MG63 (cell line): Measurements from ENCODE around the gene EFNB2. TPM values are rescaled to one million over a fixed set of nuclear protein-coding genes. Genes with fewer than 3 reads are reported as not detected.

Source experiments
- DNase-seq: peaks from one replicate; pipeline ENCODE4 v3.0.0-alpha.2; 2020
- H3K27me3 ChIP-seq: fragments of 250-450 bp; sonication (Bioruptor Pico); 2 replicates; pipeline ENCODE4 v1.5.1; 2020; ENCODE audit warnings: mild to moderate bottlenecking, moderate library complexity
- H3K36me3 ChIP-seq: fragments of 250-450 bp; sonication (Bioruptor Pico); 2 replicates; pipeline ENCODE4 v1.5.1; 2020; ENCODE audit warnings: mild to moderate bottlenecking, moderate library complexity
- H3K4me3 ChIP-seq: fragments of 250-450 bp; sonication (Bioruptor Pico); 2 replicates; pipeline ENCODE4 v1.5.1; 2020; ENCODE audit warnings: mild to moderate bottlenecking, moderate library complexity
- H3K9me3 ChIP-seq: fragments of 250-450 bp; sonication (Bioruptor Pico); 2 replicates; pipeline ENCODE4 v1.5.1; 2020; ENCODE audit warnings: mild to moderate bottlenecking, moderate library complexity
- total RNA-seq: library from RNA; depleted of rRNA; stranded (reverse); fragments of >200 nt; shearing (Covaris generic); gene quantifications from 2 replicates; pipeline ENCODE4 v1.2.3, GENCODE V29; 2014; ENCODE audit warnings: low replicate concordance; rRNA removed

EFNB2 gene
- 2.3 and 3.6 TPM in 2 replicates for total RNA-seq

DNA sequence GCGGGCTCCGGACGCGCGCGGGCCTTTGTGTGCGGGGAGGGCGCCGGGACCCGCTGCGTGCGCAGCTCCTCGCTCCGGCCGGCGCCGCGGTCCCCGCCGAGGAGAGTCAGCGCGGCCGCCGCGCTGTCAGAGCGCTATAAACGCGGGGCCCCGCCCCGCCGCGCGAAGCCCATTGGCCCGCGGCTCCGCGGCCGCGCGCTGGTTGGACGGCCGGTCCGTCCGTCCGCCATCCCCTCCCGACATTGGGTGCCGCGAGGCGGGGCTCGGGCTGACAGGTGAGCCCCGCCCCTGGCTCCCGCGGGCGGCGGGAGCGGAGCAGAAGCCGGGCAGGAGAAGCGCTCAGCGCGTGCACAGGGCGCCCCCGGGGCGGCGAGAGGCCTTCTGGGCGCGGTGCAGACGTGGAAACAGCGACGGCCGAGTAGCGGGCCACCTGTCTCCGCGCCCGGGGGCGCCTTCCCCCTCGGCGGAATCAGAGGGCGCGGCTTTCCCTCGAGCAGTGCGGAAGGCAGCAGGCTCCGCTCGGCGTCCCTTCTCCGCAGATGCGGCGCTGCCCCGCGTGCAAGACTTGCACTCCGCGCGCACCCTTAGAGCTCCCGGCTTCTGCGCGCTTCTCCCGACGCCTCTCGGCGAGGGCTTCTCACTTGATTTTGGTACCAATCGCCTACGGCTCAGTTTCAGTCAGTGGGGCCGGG lies at the start of gene EFNB2:
Gene EFNB2, minus strand, starts transcription at position 111 of the 692 bp plus-strand sequence. CDS start 698 bp downstream, outside the sequence.
- peaks cover 3% of the 10 kb centered on the region for H3K36me3 ChIP-seq
- no peaks in the 10 kb centered on the region for H3K9me3 ChIP-seq
- no peaks in the 10 kb centered on the region for H3K27me3 ChIP-seq
- H3K4me3 ChIP-seq: peak within 1 kb of the TSS; percentile 61
- DNase-seq: peak; percentile 87

- peaks cover 6% of the 10 kb centered on the region; the same call in 1 of the 2 replicates for H3K9me3 ChIP-seq
- H3K27me3 ChIP-seq: no peaks in the 10 kb centered on the region
- no peak for DNase-seq
- no peak overlapping the region for H3K4me3 ChIP-seq
- H3K36me3 ChIP-seq: no peaks in the 10 kb centered on the region
These were observed 45.8 kb upstream of the EFNB2 start for GRCh38 chr13:106581225-106581624.

- no peaks in the 10 kb centered on the region; the same call in 1 of the 2 replicates for H3K36me3 ChIP-seq
- no peak for DNase-seq
- H3K9me3 ChIP-seq: 0 out of 2 replicates have a peak, but pooled peaks cover 6% of the 10 kb centered on the region
- H3K27me3 ChIP-seq: no peaks in the 10 kb centered on the region
- H3K4me3 ChIP-seq: no peak overlapping the region
These were observed 40.4 kb upstream of the EFNB2 start for GRCh38 chr13:106575896-106576295.

GRCh38 chr13:106573868-106574267 lies 38.4 kb upstream of the EFNB2 start:
- Histone ChIP-seq H3K27me3 (no peaks in the 10 kb centered on the region), H3K4me3 (no peak overlapping the region), H3K9me3 (0 out of 2 replicates have a peak, but pooled peaks cover 6% of the 10 kb centered on the region), H3K36me3 (no peaks in the 10 kb centered on the region; the same call in 1 of the 2 replicates)
- peak; percentile 86 for DNase-seq

DNA sequence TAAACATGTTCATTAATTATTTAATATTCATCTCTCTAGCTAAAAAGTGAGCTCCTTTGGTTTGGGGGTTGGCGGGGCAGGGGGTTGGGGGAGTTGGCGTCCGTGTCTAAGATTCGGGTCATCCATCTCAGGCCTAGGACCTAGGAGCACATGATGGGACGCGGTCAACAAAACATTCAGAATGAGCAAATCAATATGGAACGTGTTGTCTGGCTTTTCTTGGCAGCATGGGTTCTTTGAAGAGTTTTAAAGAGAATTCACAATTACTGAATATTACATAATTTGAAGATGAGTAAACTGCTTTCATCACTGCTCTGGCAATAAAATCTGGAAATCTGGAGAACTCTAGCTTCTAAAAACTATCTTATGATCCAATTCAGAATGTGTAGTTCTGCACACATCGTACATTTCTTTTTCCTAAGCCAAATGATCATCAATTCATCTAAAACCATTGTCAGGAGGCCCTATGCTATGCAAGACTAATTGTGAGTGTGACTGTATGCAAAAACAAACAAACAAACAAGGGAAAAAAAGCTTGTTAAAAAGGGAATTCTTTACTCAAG lies 37.9 kb upstream of the EFNB2 start:
- no peaks in the 10 kb centered on the region for H3K27me3 ChIP-seq
- H3K9me3 ChIP-seq: 0 out of 2 replicates have a peak, but pooled peaks cover 6% of the 10 kb centered on the region
- no peaks in the 10 kb centered on the region; the same call in 1 of the 2 replicates for H3K36me3 ChIP-seq
- H3K4me3 ChIP-seq: no peak overlapping the region
- DNase-seq: peak; percentile 56

DNA sequence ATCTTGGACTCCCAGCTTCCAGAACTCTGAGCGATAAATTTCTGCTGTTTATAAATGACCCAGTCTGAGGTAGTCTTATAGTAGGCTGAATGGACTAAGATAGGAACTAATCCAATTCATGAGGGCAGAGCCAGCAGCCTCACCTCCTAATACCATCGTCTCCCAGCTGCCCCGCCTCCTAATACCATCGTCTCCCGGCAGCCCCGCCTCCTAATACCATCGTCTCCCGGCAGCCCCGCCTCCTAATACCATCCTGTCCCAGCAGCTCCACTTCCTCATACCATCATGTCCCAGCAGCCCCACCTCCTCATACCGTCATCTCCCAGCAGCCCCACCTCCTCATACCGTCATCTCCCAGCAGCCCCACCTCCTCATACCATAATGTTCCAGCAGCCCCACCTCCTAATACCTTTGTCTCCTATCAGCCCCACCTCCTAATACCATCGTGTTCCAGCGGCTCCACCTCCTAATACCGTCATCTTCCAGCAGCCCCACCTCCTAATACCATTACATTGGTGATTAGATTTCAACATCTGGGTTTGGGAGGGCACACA lies 34.9 kb upstream of the EFNB2 start:
- Histone ChIP-seq H3K27me3 (no peaks in the 10 kb centered on the region), H3K36me3 (peaks cover 7% of the 10 kb centered on the region), H3K9me3 (0 out of 2 replicates have a peak, but pooled peaks cover 5% of the 10 kb centered on the region), H3K4me3 (no peak overlapping the region)
- DNase-seq: peak; percentile 38

DNA sequence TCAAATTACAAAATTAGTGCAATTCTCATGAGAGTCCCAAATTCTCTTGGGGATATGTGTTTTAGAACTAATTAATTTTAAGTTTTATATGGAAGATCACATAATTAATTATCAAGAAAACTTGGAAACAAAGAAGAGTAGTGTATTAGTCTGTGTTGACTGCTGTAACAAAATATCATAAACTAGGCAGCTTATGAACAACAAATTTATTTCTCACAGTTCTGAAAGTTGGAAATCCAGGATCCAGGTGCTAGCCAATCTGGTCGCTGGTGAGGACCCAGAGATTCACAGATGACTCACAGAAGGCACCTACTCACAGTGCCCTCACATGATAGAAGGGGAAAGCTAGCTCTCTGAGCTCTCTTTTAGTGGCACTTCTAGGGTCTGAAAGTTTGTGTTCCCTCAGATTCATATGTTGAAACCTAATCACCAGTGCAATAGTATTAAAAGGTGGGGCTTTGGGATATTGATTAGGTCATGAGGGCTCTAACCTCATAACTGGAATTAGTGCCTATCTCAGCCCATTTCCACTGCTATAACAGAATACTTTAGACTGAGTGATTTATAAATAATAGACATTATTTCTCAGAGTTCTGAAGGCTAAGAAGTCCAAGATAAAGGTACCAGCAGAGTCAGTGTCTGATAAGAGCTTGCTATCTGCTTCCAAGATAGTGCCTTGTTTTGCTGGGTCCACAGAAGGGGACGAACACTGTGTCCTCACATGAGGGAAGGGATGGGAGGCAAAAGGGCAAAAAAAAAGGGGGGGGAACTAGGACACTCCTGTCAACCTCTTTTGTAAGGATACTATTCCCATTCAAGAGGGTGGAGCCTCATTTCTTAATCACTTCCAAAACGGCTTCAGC lies 34.0 kb upstream of the EFNB2 start:
- 0 out of 2 replicates have a peak, but pooled peaks cover 2% of the 10 kb centered on the region for H3K9me3 ChIP-seq
- no peaks in the 10 kb centered on the region for H3K27me3 ChIP-seq
- DNase-seq: no peak
- H3K36me3 ChIP-seq: peaks cover 7% of the 10 kb centered on the region
- no peak overlapping the region for H3K4me3 ChIP-seq

- Histone ChIP-seq H3K36me3 (peaks cover 7% of the 10 kb centered on the region), H3K9me3 (no peaks in the 10 kb centered on the region), H3K27me3 (no peaks in the 10 kb centered on the region), H3K4me3 (peak overlapping the region; percentile 96)
- DNase-seq: no peak
These were observed 33.0 kb upstream of the EFNB2 start for GRCh38 chr13:106568299-106569003.

DNA sequence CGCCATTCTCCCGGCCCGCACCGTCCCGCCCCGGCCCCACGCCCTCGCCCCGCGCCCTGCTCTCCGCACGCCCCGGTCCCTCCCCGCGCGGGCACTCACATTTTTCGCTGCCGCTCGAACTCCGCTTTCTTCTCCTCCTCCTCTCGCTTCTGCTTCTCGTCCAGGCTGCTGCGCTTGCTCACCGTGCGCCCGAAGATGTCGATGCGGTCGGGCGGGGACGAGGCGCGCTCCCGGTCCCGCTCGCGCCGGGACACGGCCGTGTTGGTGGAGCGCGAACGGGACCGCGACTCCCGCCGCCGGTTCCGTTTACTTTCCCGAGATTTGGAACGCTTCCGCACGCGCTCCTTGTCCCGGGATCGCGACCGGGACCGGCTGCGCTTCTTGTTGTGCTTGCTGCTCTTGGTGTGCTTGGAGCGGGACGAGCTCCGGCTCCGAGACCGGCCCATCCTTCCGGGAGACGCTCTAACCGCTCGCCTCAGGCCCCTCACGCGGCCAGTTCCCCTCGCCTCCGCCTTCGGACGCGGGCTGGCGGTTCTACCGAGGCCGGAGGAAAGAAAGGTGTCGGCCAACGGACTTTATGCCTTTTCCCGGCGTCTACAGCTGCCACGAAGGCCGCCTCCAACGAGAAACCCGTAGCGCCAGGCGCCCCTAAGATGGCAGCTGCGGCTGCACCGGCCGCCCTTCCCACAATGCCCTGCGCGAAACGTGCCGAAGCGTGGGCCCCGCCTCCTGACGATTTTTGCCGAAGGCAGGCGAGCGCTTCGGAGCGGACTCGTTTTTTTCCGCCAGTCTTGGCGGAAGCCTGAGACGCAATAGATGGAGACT lies 32.2 kb upstream of the EFNB2 start, which contains the start of gene ARGLU1:
Gene ARGLU1, minus strand, starts transcription at position 664 of the 825 bp plus-strand sequence. Its CDS starts 218 bp downstream, at position 446.
- peak; percentile 86 for DNase-seq
- Histone ChIP-seq H3K9me3 (no peaks in the 10 kb centered on the region), H3K4me3 (peak within 1 kb of the TSS; percentile 96), H3K27me3 (no peaks in the 10 kb centered on the region), H3K36me3 (peaks cover 7% of the 10 kb centered on the region)

GRCh38 chr13:106566641-106567473 lies 31.4 kb upstream of the EFNB2 start:
- no peaks in the 10 kb centered on the region for H3K27me3 ChIP-seq
- H3K4me3 ChIP-seq: peak overlapping the region; percentile 96
- no peaks in the 10 kb centered on the region for H3K9me3 ChIP-seq
- peak; percentile 68 for DNase-seq
- H3K36me3 ChIP-seq: peaks cover 7% of the 10 kb centered on the region

- Histone ChIP-seq H3K4me3 (peak overlapping the region; percentile 4; the same call in 1 of the 2 replicates), H3K9me3 (no peaks in the 10 kb centered on the region), H3K36me3 (peaks cover 7% of the 10 kb centered on the region), H3K27me3 (no peaks in the 10 kb centered on the region)
- DNase-seq: no peak
These were observed 29.8 kb upstream of the EFNB2 start for GRCh38 chr13:106565127-106565775.

DNA sequence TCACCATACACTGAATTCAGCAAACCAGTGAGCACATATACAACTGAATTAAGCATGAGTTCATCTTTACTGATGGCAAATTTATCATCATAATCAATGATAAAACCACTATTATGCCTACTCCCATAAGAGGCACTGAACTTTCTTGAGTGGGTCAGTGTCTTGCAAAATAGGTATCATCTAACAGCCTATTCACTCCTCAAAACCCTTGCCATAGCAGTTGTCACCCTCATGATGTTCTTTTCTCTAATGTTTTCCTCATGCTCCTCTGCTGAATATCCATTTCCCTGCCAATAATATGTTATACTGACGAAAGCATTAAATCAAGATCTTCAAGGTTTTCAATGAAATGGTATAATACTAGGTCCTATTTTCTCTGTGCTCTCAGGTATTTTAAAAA lies 26.8 kb upstream of the EFNB2 start:
- Histone ChIP-seq H3K9me3 (no peaks in the 10 kb centered on the region), H3K4me3 (no peak overlapping the region), H3K36me3 (peaks cover 26% of the 10 kb centered on the region), H3K27me3 (no peaks in the 10 kb centered on the region)
- no peak for DNase-seq

DNA sequence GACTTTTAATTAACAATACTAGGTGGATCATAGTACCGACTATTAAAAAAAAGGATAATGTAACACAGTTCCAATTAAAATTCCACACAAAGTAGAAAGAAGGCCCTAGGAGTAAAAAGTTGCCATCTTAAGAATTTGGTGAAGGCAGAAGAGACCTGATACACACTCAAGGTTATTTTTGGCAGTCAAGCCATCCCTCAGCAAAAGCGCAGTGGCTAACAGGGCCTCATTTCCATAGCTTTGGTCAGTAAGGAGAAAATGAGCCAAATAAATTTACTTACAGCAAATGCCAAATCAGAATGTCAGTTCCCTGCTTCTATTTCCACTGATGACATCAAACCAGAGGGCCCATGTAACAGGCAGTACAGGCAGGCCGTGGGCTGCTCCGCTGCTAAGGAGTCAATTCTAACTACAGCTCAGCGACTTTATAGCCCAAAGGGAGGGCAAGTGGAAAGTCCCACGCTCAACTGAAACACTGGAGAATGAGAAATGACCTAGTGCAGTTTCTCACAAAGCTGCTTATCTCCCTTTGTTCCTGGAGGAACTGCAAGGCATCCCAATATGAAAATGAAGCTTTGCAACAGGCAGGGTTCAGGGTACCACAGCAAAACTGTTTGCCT lies 26.2 kb upstream of the EFNB2 start:
- DNase-seq: no peak

GRCh38 chr13:106560821-106561220 lies 25.4 kb upstream of the EFNB2 start:
- peaks cover 41% of the 10 kb centered on the region for H3K36me3 ChIP-seq

More for the DNA sequence above, 26.2 kb upstream of the EFNB2 start:
- Histone ChIP-seq H3K9me3 (no peaks in the 10 kb centered on the region), H3K4me3 (no peak overlapping the region), H3K27me3 (no peaks in the 10 kb centered on the region), H3K36me3 (peaks cover 33% of the 10 kb centered on the region)

More at GRCh38 chr13:106560821-106561220, 25.4 kb upstream of the EFNB2 start:
- H3K4me3 ChIP-seq: no peak overlapping the region
- H3K9me3 ChIP-seq: no peaks in the 10 kb centered on the region
- DNase-seq: no peak
- H3K27me3 ChIP-seq: no peaks in the 10 kb centered on the region
